ENCODE data around the gene NDUFV2. TPM values are rescaled to one million over a fixed set of nuclear protein-coding genes. Genes with fewer than 3 reads are reported as not detected.
A peak's percentile ranks its signal among the peaks of the same experiment; 100 is the strongest.

Gene NDUFV2
- total RNA-seq, 2 experiments from 2014 or later: 230 to 231 TPM

DNA sequence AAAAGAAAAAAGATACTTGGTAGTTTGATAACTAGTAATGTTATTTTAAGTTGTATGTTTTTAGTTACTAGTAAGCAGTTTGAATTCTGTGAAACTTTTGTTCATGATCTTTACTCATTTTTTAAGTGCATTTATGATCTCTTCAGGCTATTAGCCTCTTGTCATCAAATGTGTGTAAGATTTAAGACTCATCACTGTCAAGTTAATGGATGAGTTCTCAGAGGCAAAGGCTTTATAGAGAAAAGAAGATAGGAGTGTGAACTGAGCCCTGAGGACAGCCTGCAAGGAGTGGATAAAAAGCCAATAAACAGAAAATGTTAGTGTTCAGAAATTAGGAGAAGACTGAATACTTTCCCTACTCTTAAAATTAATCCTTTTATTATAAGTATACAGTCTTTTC lies 13.5 kb downstream of the NDUFV2 start:
- peak overlapping the region; percentile 77 to 94 for H3K27ac ChIP-seq (ENCODE audit: low read depth in 1 of 2, low read length in 2 of 2)
- peaks cover 63% of the 10 kb centered on the region for H3K36me3 Mint-ChIP-seq (ENCODE audit: low read depth)
- peaks cover 9% of the 10 kb centered on the region for H3K36me3 ChIP-seq (ENCODE audit: insufficient read depth, low read length)
- no peak for ATAC-seq (ENCODE audit: poor library complexity)
- ChIA-PET CTCF (interaction anchor here (1.2 to 2.1 kb wide), 4 partner anchors 11 to 42 kb away, joined by 3 to 13 read pairs (median 6); partner anchors contain the start of gene ANKRD12), POLR2A (interaction anchor here (2.6 to 35.5 kb wide), 5 partner anchors 11 to 43 kb away, joined by 12 to 914 read pairs (median 23); partner anchors contain the start of genes ANKRD12 and NDUFV2)
- H3K9me3 Mint-ChIP-seq: no peaks in the 10 kb centered on the region
- TF ChIP-seq, protein P1, sequence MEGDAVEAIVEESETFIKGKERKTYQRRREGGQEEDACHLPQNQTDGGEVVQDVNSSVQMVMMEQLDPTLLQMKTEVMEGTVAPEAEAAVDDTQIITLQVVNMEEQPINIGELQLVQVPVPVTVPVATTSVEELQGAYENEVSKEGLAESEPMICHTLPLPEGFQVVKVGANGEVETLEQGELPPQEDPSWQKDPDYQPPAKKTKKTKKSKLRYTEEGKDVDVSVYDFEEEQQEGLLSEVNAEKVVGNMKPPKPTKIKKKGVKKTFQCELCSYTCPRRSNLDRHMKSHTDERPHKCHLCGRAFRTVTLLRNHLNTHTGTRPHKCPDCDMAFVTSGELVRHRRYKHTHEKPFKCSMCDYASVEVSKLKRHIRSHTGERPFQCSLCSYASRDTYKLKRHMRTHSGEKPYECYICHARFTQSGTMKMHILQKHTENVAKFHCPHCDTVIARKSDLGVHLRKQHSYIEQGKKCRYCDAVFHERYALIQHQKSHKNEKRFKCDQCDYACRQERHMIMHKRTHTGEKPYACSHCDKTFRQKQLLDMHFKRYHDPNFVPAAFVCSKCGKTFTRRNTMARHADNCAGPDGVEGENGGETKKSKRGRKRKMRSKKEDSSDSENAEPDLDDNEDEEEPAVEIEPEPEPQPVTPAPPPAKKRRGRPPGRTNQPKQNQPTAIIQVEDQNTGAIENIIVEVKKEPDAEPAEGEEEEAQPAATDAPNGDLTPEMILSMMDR (IDR thresholded peaks at IDR 0.05): no peak
- DNase-seq: no peak
- intact Hi-C loops (cut with DNase I, micrococcal nuclease): loop anchor here in 1 of 2 experiments (1.0 to 10.0 kb wide), 3 partner anchors 13 to 1409 kb away; partner anchors contain the start of genes ANKRD12 and NAPG
- no peaks in the 10 kb centered on the region for H3K9me3 ChIP-seq (ENCODE audit: control insufficient read depth in 1 of 2, insufficient read depth in 1 of 2, low read length in 2 of 2)
- peaks cover 91% of the 10 kb centered on the region for H3K4me1 Mint-ChIP-seq (ENCODE audit: low read depth)
- H3K4me3 ChIP-seq (ENCODE audit: low read length): no peak overlapping the region
- peaks cover 44% of the 10 kb centered on the region for H3K4me1 ChIP-seq (ENCODE audit: insufficient read depth, low read length)
- H3K27me3 Mint-ChIP-seq: no peaks in the 10 kb centered on the region
- peak overlapping the region; percentile 70 for H3K4me3 Mint-ChIP-seq
- peak overlapping the region; percentile 95 for H3K27ac Mint-ChIP-seq
- H3K27me3 ChIP-seq (ENCODE audit: control insufficient read depth in 1 of 2, insufficient read depth in 2 of 2, low read length in 2 of 2): no peaks in the 10 kb centered on the region

GRCh38 chr18:9117980-9118841 lies 15.7 kb downstream of the NDUFV2 start:
- Mint-ChIP-seq H3K36me3 (ENCODE audit: low read depth) (peaks cover 62% of the 10 kb centered on the region), H3K27me3 (no peaks in the 10 kb centered on the region), H3K27ac (peak overlapping the region; percentile 95), H3K9me3 (no peaks in the 10 kb centered on the region), H3K4me3 (peak overlapping the region; percentile 84), H3K4me1 (ENCODE audit: low read depth) (peaks cover 91% of the 10 kb centered on the region)
- TF ChIP-seq, protein P1 (IDR thresholded peaks at IDR 0.05): no peak
- ATAC-seq (ENCODE audit: poor library complexity): peak; percentile 57
- H3K36me3 ChIP-seq (ENCODE audit: insufficient read depth, low read length): peaks cover 19% of the 10 kb centered on the region
- intact Hi-C loops (cut with DNase I, micrococcal nuclease): loop anchor here (1.0 to 10.0 kb wide), 6 partner anchors 11 to 1407 kb away; partner anchors contain the start of genes ANKRD12 (in 2 of the 2), NAPG (in 1 of the 2) and NDUFV2 (in 1 of the 2)
- peaks cover 27% of the 10 kb centered on the region for H3K4me1 ChIP-seq (ENCODE audit: insufficient read depth, low read length)
- ChIA-PET POLR2A (interaction anchor here (0.8 to 35.5 kb wide), 13 partner anchors 9 to 795 kb away, joined by 3 to 914 read pairs (median 6); partner anchors contain the start of genes ANKRD12, NDUFV2, TWSG1 and VAPA), CTCF (interaction anchor here (0.7 to 2.4 kb wide), 9 partner anchors 8 to 45 kb away, joined by 3 to 13 read pairs (median 4); no protein-coding TSS in a partner anchor)
- H3K4me3 ChIP-seq (ENCODE audit: low read length): peak overlapping the region; percentile 54
- no peaks in the 10 kb centered on the region for H3K9me3 ChIP-seq (ENCODE audit: control insufficient read depth in 1 of 2, insufficient read depth in 1 of 2, low read length in 2 of 2)
- no peaks in the 10 kb centered on the region for H3K27me3 ChIP-seq (ENCODE audit: control insufficient read depth in 1 of 2, insufficient read depth in 2 of 2, low read length in 2 of 2)
- peak overlapping the region; percentile 77 to 94 for H3K27ac ChIP-seq (ENCODE audit: low read depth in 1 of 2, low read length in 2 of 2)
- peak in 3 of 14 experiments; percentile 75 to 85 (median 79) for DNase-seq

- intact Hi-C loops (cut with DNase I, micrococcal nuclease): no loop called here
- POLR2A ChIA-PET: interaction anchor here (0.8 to 35.5 kb wide), 6 partner anchors 10 to 395 kb away, joined by 3 to 914 read pairs (median 4); partner anchors contain the start of gene ANKRD12
- peaks cover 78% of the 10 kb centered on the region for H3K36me3 Mint-ChIP-seq (ENCODE audit: low read depth)
Observed at GRCh38 chr18:9120796-9121195, 18.3 kb downstream of the NDUFV2 start.

More at GRCh38 chr18:9120796-9121195, 18.3 kb downstream of the NDUFV2 start:
- peak overlapping the region; percentile 43 for H3K4me3 Mint-ChIP-seq
- H3K27ac ChIP-seq (ENCODE audit: low read depth in 1 of 2, low read length in 2 of 2): peak overlapping the region; percentile 56 to 57
- peaks cover 88% of the 10 kb centered on the region for H3K4me1 Mint-ChIP-seq (ENCODE audit: low read depth)
- CTCF ChIA-PET: interaction anchor here (1.3 kb wide), 1 partner anchor 12 kb away, joined by 5 read pairs; no protein-coding TSS in a partner anchor
- no peaks in the 10 kb centered on the region for H3K27me3 ChIP-seq (ENCODE audit: control insufficient read depth in 1 of 2, insufficient read depth in 2 of 2, low read length in 2 of 2)
- TF ChIP-seq, protein P1 (IDR thresholded peaks at IDR 0.05): no peak
- H3K4me1 ChIP-seq (ENCODE audit: insufficient read depth, low read length): peaks cover 23% of the 10 kb centered on the region
- H3K9me3 Mint-ChIP-seq: no peaks in the 10 kb centered on the region
- peak overlapping the region; percentile 95 for H3K27ac Mint-ChIP-seq
- no peaks in the 10 kb centered on the region for H3K27me3 Mint-ChIP-seq
- peaks cover 40% of the 10 kb centered on the region for H3K36me3 ChIP-seq (ENCODE audit: insufficient read depth, low read length)
- no peaks in the 10 kb centered on the region for H3K9me3 ChIP-seq (ENCODE audit: control insufficient read depth in 1 of 2, insufficient read depth in 1 of 2, low read length in 2 of 2)
- DNase-seq (peak in 4 of 14 experiments; percentile 28 to 74 (median 62)), ATAC-seq (ENCODE audit: poor library complexity) (peak; percentile 14)
- H3K4me3 ChIP-seq (ENCODE audit: low read length): peak overlapping the region; percentile 8
